ENCODE results near the gene HNF4A. TPM values are rescaled to one million over a fixed set of nuclear protein-coding genes. Genes with fewer than 3 reads are reported as not detected.

The HNF4A gene
- total and polyA plus RNA-seq, 2 of the 13 experiments (the other 11 are each of a cell fraction or from before 2014, with no cell fraction given): 80.9 to 169 TPM

GRCh38 chr20:44428174-44429016, 72.9 kb downstream of the HNF4A start (continued):
- TF ChIP-seq FOXO4 (CRISPR knock-in tag; conservative IDR thresholded peaks at IDR 0.05): no peak
- TF ChIP-seq NR1H2 (CRISPR knock-in tag; IDR thresholded peaks at IDR 0.05; ENCODE audit: borderline replicate concordance, low read depth): no peak
- TF ChIP-seq FOXK1 (CRISPR knock-in tag; IDR thresholded peaks at IDR 0.05; ENCODE audit: borderline replicate concordance, low read depth): peak; percentile 92
- TF ChIP-seq ZNF501 (CRISPR knock-in tag; IDR thresholded peaks at IDR 0.05): no peak
- no peak for TF ChIP-seq BATF2 (CRISPR knock-in tag; IDR thresholded peaks at IDR 0.05)
- TF ChIP-seq YEATS2 (CRISPR knock-in tag; IDR thresholded peaks at IDR 0.05; ENCODE audit: borderline replicate concordance): peak; percentile 80; the same call in 1 of the 2 replicates
- TF ChIP-seq ZNF547 (CRISPR knock-in tag; IDR thresholded peaks at IDR 0.05): peak; percentile 44
- no peak for TF ChIP-seq LRRFIP1 (CRISPR knock-in tag; conservative IDR thresholded peaks at IDR 0.05)
- TF ChIP-seq SYNCRIP (IDR thresholded peaks at IDR 0.05; ENCODE audit: insufficient read depth, low read depth, low read length): no peak
- TF ChIP-seq ZNF773 (CRISPR knock-in tag; IDR thresholded peaks at IDR 0.05; ENCODE audit: borderline replicate concordance): no peak
- no peak for TF ChIP-seq PAWR (CRISPR knock-in tag; IDR thresholded peaks at IDR 0.05; ENCODE audit: borderline replicate concordance)
- peak; percentile 73; the same call in 1 of the 2 replicates for TF ChIP-seq TBX3 (IDR thresholded peaks at IDR 0.05; ENCODE audit: borderline replicate concordance)
- 0 out of 2 replicates have a peak, but pooled peaks have one; percentile 81 for TF ChIP-seq ZNF678 (CRISPR knock-in tag; IDR thresholded peaks at IDR 0.05)
- TF ChIP-seq ZNF75D (CRISPR knock-in tag; IDR thresholded peaks at IDR 0.05; ENCODE audit: borderline replicate concordance): no peak
- no peak for TF ChIP-seq SNAPC5 (CRISPR knock-in tag; IDR thresholded peaks at IDR 0.05; ENCODE audit: borderline replicate concordance)
- 0 out of 2 replicates have a peak, but pooled peaks have one; percentile 15 for TF ChIP-seq NKX3-1 (CRISPR knock-in tag; IDR thresholded peaks at IDR 0.05)
- no peak for TF ChIP-seq RAD51 (IDR thresholded peaks at IDR 0.05; ENCODE audit: borderline replicate concordance)
- no peak for TF ChIP-seq REL (CRISPR knock-in tag; conservative IDR thresholded peaks at IDR 0.05)
- TF ChIP-seq HDAC1 (CRISPR knock-in tag; IDR thresholded peaks at IDR 0.05): peak; percentile 81
- 0 out of 2 replicates have a peak, but pooled peaks have one; percentile 13 for TF ChIP-seq CHD2 (IDR thresholded peaks at IDR 0.05; ENCODE audit: low read depth, low read length)
- TF ChIP-seq ZNF253 (CRISPR knock-in tag; IDR thresholded peaks at IDR 0.05; ENCODE audit: borderline replicate concordance): no peak
- TF ChIP-seq SATB2 (CRISPR knock-in tag; IDR thresholded peaks at IDR 0.05): no peak
- peak; percentile 91 for TF ChIP-seq REPIN1 (CRISPR knock-in tag; IDR thresholded peaks at IDR 0.05; ENCODE audit: borderline replicate concordance, low read depth)
- no peak for TF ChIP-seq TFDP1 (CRISPR knock-in tag; IDR thresholded peaks at IDR 0.05; ENCODE audit: borderline replicate concordance)
